Measurements from ENCODE around the gene THPO.
A peak's percentile ranks its signal among the peaks of the same experiment; 100 is the strongest.

Gene THPO

DNA sequence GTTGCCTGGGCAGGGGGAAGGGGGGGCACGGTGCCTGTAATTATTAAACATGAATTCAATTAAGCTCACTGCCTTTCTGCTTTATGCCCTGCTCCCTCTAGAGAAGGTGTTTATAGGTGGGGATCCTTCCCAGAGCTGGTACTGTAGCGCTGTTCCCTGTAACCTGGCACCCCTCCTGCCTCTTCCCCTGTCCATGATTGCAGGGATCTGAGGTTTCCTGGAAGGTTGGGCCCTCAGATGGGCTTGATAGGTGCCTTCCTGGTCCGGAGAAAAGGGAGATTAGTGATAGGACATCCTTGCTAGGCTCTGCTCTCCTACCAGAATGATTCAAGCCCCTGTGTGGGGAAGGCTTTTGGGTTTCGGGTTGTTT, 42.7 kb downstream of the THPO start:
- Histone ChIP-seq H3K9me3 (no peaks in the 10 kb centered on the region), H3K4me3 (ENCODE audit: low read depth, low read length) (peak overlapping the region; percentile 77), H3K4me1 (peaks cover 27% of the 10 kb centered on the region), H3K36me3 (peaks cover 53% of the 10 kb centered on the region), H3K27me3 (no peaks in the 10 kb centered on the region)
- TF ChIP-seq, protein P1, sequence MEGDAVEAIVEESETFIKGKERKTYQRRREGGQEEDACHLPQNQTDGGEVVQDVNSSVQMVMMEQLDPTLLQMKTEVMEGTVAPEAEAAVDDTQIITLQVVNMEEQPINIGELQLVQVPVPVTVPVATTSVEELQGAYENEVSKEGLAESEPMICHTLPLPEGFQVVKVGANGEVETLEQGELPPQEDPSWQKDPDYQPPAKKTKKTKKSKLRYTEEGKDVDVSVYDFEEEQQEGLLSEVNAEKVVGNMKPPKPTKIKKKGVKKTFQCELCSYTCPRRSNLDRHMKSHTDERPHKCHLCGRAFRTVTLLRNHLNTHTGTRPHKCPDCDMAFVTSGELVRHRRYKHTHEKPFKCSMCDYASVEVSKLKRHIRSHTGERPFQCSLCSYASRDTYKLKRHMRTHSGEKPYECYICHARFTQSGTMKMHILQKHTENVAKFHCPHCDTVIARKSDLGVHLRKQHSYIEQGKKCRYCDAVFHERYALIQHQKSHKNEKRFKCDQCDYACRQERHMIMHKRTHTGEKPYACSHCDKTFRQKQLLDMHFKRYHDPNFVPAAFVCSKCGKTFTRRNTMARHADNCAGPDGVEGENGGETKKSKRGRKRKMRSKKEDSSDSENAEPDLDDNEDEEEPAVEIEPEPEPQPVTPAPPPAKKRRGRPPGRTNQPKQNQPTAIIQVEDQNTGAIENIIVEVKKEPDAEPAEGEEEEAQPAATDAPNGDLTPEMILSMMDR (IDR thresholded peaks at IDR 0.05; ENCODE audit: low read depth, low read length) = no peak; the same call in 1 of the 2 replicates
- DNase-seq = no peak

DNA sequence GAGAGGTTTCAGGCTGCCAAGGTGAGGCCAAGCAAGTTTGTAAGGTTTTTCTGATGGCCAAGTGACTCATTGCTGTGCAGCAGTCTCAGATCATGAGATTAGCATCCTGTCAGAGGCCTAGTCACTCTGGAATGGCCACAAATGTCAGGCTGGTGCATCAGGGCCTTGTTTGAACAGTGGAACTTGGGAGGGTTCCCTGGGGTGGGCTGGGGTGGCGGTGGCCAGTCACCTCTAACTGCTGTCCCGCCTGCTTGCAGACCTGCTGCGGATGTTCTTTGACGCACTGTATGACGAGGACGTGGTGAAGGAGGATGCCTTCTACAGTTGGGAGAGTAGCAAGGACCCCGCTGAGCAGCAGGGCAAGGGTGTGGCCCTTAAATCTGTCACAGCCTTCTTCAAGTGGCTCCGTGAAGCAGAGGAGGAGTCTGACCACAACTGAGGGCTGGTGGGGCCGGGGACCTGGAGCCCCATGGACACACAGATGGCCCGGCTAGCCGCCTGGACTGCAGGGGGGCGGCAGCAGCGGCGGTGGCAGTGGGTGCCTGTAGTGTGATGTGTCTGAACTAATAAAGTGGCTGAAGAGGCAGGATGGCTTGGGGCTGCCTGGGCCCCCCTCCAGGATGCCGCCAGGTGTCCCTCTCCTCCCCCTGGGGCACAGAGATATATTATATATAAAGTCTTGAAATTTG, 43.4 kb downstream of the THPO start:
- peak; percentile 45 for DNase-seq
- TF ChIP-seq, protein P1 (IDR thresholded peaks at IDR 0.05; ENCODE audit: low read depth, low read length) = no peak
- H3K4me1 ChIP-seq = peaks cover 27% of the 10 kb centered on the region
- H3K27me3 ChIP-seq = no peaks in the 10 kb centered on the region
- no peak overlapping the region for H3K4me3 ChIP-seq (ENCODE audit: low read depth, low read length)
- H3K9me3 ChIP-seq = no peaks in the 10 kb centered on the region
- peaks cover 59% of the 10 kb centered on the region for H3K36me3 ChIP-seq

DNA sequence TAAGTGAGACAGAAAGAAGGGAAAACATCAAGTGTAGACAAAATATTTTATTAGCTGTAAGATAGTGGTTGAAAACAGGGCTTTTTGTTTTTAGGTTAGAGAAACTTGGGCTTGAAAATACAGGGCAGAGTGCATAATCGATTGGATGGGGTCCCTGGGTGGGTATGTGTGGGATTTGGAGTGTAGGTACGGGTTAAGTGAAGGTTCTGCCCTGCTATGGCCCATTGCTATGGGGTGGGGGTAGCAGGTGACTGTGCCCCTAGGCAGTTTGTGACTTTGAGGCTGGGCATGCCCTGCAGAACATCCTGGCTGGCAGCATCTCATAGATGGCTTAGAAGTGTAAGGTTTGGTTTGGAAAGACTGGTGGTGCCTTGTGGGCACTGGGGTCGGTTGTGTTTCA, 44.3 kb downstream of the THPO start:
- Histone ChIP-seq H3K36me3 (peaks cover 69% of the 10 kb centered on the region), H3K9me3 (no peaks in the 10 kb centered on the region), H3K4me1 (peaks cover 20% of the 10 kb centered on the region), H3K4me3 (ENCODE audit: low read depth, low read length) (no peak overlapping the region), H3K27me3 (no peaks in the 10 kb centered on the region)
- no peak for DNase-seq
- TF ChIP-seq, protein P1 (IDR thresholded peaks at IDR 0.05; ENCODE audit: low read depth, low read length) = no peak

DNA sequence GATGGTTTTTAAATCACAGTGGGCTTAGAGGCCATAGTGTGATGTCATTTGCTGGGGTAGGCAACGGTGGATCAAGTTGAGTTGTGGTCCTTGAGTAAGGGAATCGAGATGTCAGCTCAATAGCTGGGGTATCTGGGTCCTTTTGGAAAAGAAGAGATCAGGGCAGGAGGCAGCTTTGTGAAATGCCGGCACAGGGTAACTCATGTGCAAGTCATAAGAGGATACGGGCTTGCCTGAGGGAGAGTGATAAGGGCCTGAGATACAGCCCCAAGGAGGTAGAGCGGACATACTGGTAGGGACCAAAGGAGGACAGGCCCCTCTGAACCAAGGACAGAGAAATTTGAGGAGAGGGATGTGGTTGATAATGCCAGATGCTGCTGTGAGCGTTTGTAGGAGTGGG, 44.8 kb downstream of the THPO start:
- Histone ChIP-seq H3K27me3 (no peaks in the 10 kb centered on the region), H3K4me3 (ENCODE audit: low read depth, low read length) (no peak overlapping the region), H3K4me1 (peaks cover 19% of the 10 kb centered on the region), H3K36me3 (peaks cover 74% of the 10 kb centered on the region), H3K9me3 (no peaks in the 10 kb centered on the region)
- TF ChIP-seq, protein P1 (IDR thresholded peaks at IDR 0.05; ENCODE audit: low read depth, low read length) = no peak
- DNase-seq = no peak

DNA sequence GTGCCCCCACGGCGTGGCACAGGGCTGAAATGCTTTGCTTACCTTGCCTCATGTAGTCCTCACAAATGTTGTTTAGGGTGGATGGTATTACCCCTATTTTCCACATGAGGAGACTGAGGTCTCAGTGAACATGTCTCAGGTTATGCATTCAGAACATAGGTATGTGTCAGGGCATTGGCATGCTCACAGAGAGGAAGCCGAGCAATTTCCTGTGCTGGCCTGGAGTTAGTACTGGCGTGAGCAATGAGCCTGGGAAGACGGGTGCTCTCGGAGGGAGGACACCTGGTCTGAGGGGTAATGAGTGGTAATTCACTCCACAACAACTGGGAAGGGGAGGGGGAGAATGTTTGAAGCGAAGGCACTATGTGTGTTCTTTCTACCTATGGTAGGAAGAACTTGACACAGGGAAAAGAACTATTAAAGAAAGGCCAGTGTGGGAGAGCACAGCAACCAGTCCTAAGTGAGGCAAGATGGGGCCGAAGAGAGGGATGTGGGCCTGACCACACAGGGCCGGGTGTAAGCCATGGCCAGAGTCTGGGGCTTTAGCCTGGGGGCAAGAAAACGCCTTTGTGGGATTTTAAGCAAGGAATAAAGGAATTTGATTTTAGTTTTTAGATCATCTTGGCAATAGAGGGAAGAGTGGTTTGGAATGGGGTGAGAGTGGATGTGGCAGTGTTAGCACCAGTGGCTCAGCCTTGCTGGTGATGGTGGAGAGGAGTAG, 45.5 kb downstream of the THPO start:
- DNase-seq = no peak
- no peaks in the 10 kb centered on the region for H3K27me3 ChIP-seq
- H3K9me3 ChIP-seq = no peaks in the 10 kb centered on the region
- H3K4me3 ChIP-seq (ENCODE audit: low read depth, low read length) = no peak overlapping the region
- TF ChIP-seq, protein P1 (IDR thresholded peaks at IDR 0.05; ENCODE audit: low read depth, low read length) = no peak
- H3K4me1 ChIP-seq = peaks cover 12% of the 10 kb centered on the region
- peaks cover 80% of the 10 kb centered on the region for H3K36me3 ChIP-seq

DNA sequence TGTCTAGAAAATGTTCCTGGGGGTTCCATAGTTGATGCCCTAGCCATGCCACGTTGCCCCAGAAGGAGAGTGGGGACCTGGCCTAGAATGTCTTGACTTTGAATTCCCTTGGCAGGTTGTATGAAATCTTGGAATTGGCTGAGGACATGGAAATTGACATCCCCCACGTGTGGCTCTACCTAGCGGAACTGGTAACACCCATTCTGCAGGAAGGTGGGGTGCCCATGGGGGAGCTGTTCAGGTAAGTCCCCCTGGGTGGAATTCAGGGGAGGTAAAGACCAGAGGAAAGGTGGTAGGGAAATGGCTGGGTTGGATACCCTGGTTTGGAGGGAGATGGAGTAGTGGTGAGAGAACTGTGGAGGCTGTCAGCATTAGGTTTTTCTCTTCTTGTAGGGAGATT, 49.5 kb downstream of the THPO start:
- Histone ChIP-seq H3K27me3 (no peaks in the 10 kb centered on the region), H3K9me3 (no peaks in the 10 kb centered on the region), H3K4me1 (no peaks in the 10 kb centered on the region), H3K4me3 (ENCODE audit: low read depth, low read length) (no peak overlapping the region), H3K36me3 (peaks cover 100% of the 10 kb centered on the region)
- TF ChIP-seq, protein P1 (IDR thresholded peaks at IDR 0.05; ENCODE audit: low read depth, low read length) = no peak
- no peak for DNase-seq
